Gastroesophageal sphincter (tissue), 3 donors: ENCODE measurements around the gene TESK1.

Source experiments
- CTCF ChIP-seq, 4 experiments: fragments of 200-600 bp in 2 of 4; fragments of 450-650 bp in 2 of 4; sonication (generic) in 1 of 4; IDR thresholded peaks; one replicate each; pipeline ENCODE4 v1.5.1; 2017 to 2019; ENCODE audit warnings: antibody characterized with exemption in 4 of 4, mild to moderate bottlenecking in 2 of 4, moderate library complexity in 2 of 4
- POLR2A ChIP-seq, 2 donors: fragments of 450-650 bp; IDR thresholded peaks; one replicate each; pipeline ENCODE4 v1.6.1; 2017; ENCODE audit warnings: antibody characterized with exemption in 2 of 2, mild to moderate bottlenecking in 2 of 2, moderate library complexity in 1 of 2

DNA sequence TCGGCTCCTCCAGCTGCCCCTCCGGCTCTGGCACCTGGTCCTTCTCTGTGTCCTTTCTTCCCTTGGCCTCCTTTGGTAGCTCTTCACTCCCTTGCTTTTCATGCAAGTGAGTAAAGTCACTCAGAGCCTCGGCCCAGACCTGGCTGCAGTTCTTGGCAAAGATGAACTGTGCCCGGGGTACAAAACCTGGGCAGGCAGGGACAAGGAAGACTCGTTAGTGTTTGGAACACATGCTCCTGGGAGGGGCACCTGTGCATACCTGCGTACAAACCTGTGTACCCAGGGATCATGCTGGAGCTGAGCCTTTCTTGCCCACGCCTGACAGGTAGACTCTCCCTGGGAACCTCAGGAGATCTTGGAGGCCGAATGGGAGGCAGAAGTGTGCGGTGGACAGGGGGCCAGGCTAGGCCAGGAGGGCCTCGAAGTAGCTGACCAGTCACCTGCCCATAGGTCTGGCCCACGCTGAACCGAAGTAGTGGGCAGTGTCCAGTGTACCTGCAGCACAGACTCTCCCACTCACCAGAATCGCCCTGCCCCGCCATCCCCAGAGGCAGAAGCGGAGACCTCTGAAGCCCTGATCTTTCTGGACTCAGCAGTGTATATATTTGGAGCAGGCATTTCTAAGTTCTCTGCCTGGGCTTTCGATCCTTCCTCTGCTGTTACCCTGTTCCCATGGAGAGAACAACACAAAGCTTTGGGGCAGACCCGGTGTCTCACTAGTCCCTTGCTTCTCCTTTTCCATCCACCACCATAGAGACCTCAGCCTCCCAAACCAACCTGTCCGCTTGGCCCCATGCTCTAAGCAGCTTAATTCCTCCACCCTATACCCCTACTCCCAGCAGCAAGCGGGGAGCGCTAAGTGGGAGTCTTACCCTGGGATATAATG, 41.9 kb upstream of the TESK1 start:
- TF ChIP-seq CTCF (IDR thresholded peaks at IDR 0.05) (no peak), POLR2A (IDR thresholded peaks at IDR 0.05) (no peak)
